Sigmoid colon (tissue), 7 donors: ENCODE measurements around the gene NCKAP5L. TPM values are rescaled to one million over a fixed set of nuclear protein-coding genes. Genes with fewer than 3 reads are reported as not detected.
A peak's percentile ranks its signal among the peaks of the same experiment; 100 is the strongest.

Source experiments
- DNase-seq: peaks from one replicate; pipeline ENCODE4 v3.0.0-alpha.2; 2019
- H3K27ac ChIP-seq, 4 donors: fragments of 200-600 bp; sonication (generic); one replicate each; pipeline ENCODE4 v1.5.1; 2016 to 2019; ENCODE audit warnings: mild to moderate bottlenecking in 1 of 4
- H3K27me3 ChIP-seq, 3 donors: fragments of 200-600 bp; sonication (generic); one replicate each; pipeline ENCODE4 v1.5.1; 2019; ENCODE audit warnings: mild to moderate bottlenecking in 1 of 3
- H3K36me3 ChIP-seq, 4 donors: fragments of 200-600 bp; sonication (generic); one replicate each; pipeline ENCODE4 v1.5.1; 2016 to 2019
- H3K4me1 ChIP-seq, 4 donors: fragments of 200-600 bp; sonication (generic); one replicate each; pipeline ENCODE4 v1.5.1; 2017 to 2019
- H3K4me3 ChIP-seq, 4 donors: fragments of 200-600 bp; sonication (generic); one replicate each; pipeline ENCODE4 v1.5.1; 2017 to 2019; ENCODE audit warnings: mild to moderate bottlenecking in 2 of 4, moderate library complexity in 1 of 4
- H3K9me3 ChIP-seq, 4 donors: fragments of 200-600 bp in 3 of 4; sonication (generic) in 3 of 4; one replicate each; pipeline versions ENCODE4 v1.5.1 to v1.6.1; 2013 to 2019
- EP300 ChIP-seq, 4 donors: sonication (generic); formaldehyde crosslinking; IDR thresholded peaks; one replicate each; pipeline ENCODE4 v1.6.1; 2017; ENCODE audit warnings: antibody characterized with exemption in 4 of 4
- POLR2A ChIP-seq, 2 donors: fragments of 450-650 bp; IDR thresholded peaks; one replicate each; pipeline ENCODE4 v1.6.1; 2016; ENCODE audit warnings: antibody characterized with exemption in 2 of 2, mild to moderate bottlenecking in 2 of 2, moderate library complexity in 2 of 2
- POLR2AphosphoS5 ChIP-seq, 4 donors: sonication (generic); formaldehyde crosslinking; IDR thresholded peaks; one replicate each; pipeline ENCODE4 v1.6.1; 2017; ENCODE audit warnings: antibody characterized with exemption in 4 of 4
- WGBS, 2 donors: extraction: QIAGEN DNeasy Blood & Tissue Kit; methylation state at CpG; one replicate each; pipeline ENCODE4 v1.1.7; 2013; 5-methylcytosine and 5-hydroxymethylcytosine counted together
- intact Hi-C: fragments of 100-400 bp; cut with DNase I; formaldehyde crosslinking; loops from one replicate; pipeline ENCODE4 v1.15.1; 2023
- polyA plus RNA-seq, 3 donors: library from polyadenylated mRNA; stranded (reverse); fragments of 200-250 nt; gene quantifications; one replicate each; pipeline ENCODE4 v1.2.3, GENCODE V29; 2013
- total RNA-seq, 4 donors: library from RNA; depleted of rRNA; stranded (reverse); fragments of >200 nt; gene quantifications; one replicate each; pipeline ENCODE4 v1.1.0, GENCODE V29; 2016
- TF ChIP-seq, protein P1 (sequence below), 4 experiments: fragments of 450-650 bp in 3 of 4; fragments of 200-600 bp in 1 of 4; IDR thresholded peaks; one replicate each; pipeline ENCODE4 v1.5.1; 2016 to 2019; ENCODE audit warnings: antibody characterized with exemption in 4 of 4, mild to moderate bottlenecking in 3 of 4, moderate library complexity in 2 of 4
- donor health status: healthy with polysubstance abuse.
- donor health status: Bipolar disorder and iron deficiency.
- donor health status: healthy.

Gene NCKAP5L
- total and polyA plus RNA-seq, 7 donors: 0.92 to 23.3 (median 10.0) TPM

DNA sequence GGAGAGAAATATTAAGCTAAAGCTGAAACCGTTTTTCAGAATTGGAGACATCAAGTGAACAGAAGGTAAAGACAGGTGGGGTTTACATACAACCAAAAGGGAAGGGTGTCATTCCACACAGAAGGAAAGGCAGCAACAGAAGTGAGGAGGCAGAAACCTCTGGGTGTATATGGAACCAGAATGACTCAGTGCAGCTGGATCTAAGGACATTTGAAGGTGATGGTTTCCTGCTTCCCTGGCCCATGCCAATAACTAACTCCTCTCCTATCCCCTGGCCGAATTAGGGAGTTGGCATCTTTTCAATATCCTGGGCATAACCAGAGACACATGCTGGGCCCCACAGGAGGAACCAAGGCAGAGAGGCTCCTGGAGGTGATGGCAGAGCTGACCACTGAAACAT, 8.4 kb downstream of the NCKAP5L start:
- TF ChIP-seq POLR2A (IDR thresholded peaks at IDR 0.05) (no peak), EP300 (IDR thresholded peaks at IDR 0.05) (no peak), POLR2AphosphoS5 (IDR thresholded peaks at IDR 0.05) (no peak)
- TF ChIP-seq, protein P1, sequence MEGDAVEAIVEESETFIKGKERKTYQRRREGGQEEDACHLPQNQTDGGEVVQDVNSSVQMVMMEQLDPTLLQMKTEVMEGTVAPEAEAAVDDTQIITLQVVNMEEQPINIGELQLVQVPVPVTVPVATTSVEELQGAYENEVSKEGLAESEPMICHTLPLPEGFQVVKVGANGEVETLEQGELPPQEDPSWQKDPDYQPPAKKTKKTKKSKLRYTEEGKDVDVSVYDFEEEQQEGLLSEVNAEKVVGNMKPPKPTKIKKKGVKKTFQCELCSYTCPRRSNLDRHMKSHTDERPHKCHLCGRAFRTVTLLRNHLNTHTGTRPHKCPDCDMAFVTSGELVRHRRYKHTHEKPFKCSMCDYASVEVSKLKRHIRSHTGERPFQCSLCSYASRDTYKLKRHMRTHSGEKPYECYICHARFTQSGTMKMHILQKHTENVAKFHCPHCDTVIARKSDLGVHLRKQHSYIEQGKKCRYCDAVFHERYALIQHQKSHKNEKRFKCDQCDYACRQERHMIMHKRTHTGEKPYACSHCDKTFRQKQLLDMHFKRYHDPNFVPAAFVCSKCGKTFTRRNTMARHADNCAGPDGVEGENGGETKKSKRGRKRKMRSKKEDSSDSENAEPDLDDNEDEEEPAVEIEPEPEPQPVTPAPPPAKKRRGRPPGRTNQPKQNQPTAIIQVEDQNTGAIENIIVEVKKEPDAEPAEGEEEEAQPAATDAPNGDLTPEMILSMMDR (IDR thresholded peaks at IDR 0.05): no peak
- H3K9me3 ChIP-seq: no peaks in the 10 kb centered on the region
- WGBS, 2 donors: 75 to 82% methylated on average over 2 of the region's 2 CpGs
- peaks cover 0 to 49% (median 33%) of the 10 kb centered on the region in 4 donors for H3K4me1 ChIP-seq
- no peak overlapping the region for H3K4me3 ChIP-seq
- H3K27me3 ChIP-seq: no peaks in the 10 kb centered on the region
- no peak overlapping the region for H3K27ac ChIP-seq
- DNase-seq: peak; percentile 47
- peaks cover 0 to 14% (median 0%) of the 10 kb centered on the region in 4 donors for H3K36me3 ChIP-seq
- intact Hi-C loops: no loop called here

DNA sequence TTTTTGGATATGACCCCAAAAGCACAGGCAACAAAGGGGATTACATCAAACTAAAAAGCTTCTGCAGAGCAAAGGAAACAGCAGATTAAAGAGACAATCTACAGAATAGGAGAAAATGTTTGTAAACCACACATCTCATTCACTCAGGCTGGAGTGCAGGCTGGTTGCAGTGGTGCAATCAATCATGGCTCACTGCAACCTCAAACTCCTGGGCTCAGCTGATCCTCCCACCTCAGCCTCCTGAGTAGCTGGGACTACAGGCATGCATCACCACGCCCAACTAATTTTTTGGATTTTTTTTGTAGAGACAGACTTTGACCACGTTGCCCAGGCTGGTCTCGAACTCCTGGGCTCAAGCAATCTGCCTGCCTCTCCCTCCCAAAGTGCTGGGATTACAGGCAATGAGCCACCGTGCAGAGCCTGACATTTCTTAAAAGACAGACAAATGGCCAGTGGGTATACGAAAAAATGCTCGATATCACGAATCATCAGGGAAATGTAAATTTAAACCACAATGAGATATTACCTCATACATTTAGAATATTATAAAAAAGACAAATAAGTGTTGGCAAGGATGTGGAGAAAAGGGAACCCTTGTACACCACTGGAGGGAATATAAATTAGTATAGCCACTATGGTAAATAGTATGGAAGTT, 9.8 kb downstream of the NCKAP5L start:
- peaks cover 0 to 14% (median 0%) of the 10 kb centered on the region in 4 donors for H3K36me3 ChIP-seq
- H3K9me3 ChIP-seq: no peaks in the 10 kb centered on the region
- TF ChIP-seq, protein P1 (IDR thresholded peaks at IDR 0.05): no peak
- TF ChIP-seq EP300 (IDR thresholded peaks at IDR 0.05) (no peak), POLR2A (IDR thresholded peaks at IDR 0.05) (no peak), POLR2AphosphoS5 (IDR thresholded peaks at IDR 0.05) (no peak)
- peaks cover 0 to 35% (median 21%) of the 10 kb centered on the region in 4 donors for H3K4me1 ChIP-seq
- DNase-seq: peak; percentile 3
- no peak overlapping the region for H3K27ac ChIP-seq
- WGBS, 2 donors: 81 to 84% methylated on average over 7 of the region's 7 CpGs
- no peak overlapping the region for H3K4me3 ChIP-seq
- intact Hi-C loops: no loop called here
- no peaks in the 10 kb centered on the region for H3K27me3 ChIP-seq

DNA sequence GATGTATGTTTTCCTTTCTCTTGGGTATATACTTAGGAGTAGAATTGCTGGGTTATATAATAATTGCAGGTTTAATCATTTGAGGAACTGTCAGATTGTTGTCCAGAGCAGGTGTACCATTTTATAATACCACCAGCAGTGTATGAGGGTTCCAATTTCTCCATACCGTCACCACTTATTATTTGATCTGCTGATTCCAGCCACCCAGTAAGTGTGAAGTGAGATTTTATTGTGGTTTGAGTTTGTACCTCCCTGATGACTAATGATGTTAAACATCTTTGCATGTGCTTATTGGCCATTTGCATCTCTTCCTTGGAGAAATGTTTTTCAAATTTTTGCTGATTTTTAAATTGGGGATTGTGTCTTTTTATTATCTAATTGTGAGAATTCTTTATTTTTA, 15.1 kb downstream of the NCKAP5L start:
- no peaks in the 10 kb centered on the region for H3K27me3 ChIP-seq
- peaks cover 0 to 37% (median 31%) of the 10 kb centered on the region in 4 donors for H3K4me1 ChIP-seq
- no peak for TF ChIP-seq POLR2A (IDR thresholded peaks at IDR 0.05)
- TF ChIP-seq EP300 (IDR thresholded peaks at IDR 0.05): no peak
- TF ChIP-seq, protein P1 (IDR thresholded peaks at IDR 0.05): no peak
- TF ChIP-seq POLR2AphosphoS5 (IDR thresholded peaks at IDR 0.05): no peak
- DNase-seq: no peak
- intact Hi-C loops: no loop called here
- no peaks in the 10 kb centered on the region for H3K9me3 ChIP-seq
- no peak overlapping the region for H3K27ac ChIP-seq
- H3K36me3 ChIP-seq: no peaks in the 10 kb centered on the region
- H3K4me3 ChIP-seq: no peak overlapping the region
- 24 to 64% methylated on average over 1 of the region's 1 CpG for WGBS, 2 donors

DNA sequence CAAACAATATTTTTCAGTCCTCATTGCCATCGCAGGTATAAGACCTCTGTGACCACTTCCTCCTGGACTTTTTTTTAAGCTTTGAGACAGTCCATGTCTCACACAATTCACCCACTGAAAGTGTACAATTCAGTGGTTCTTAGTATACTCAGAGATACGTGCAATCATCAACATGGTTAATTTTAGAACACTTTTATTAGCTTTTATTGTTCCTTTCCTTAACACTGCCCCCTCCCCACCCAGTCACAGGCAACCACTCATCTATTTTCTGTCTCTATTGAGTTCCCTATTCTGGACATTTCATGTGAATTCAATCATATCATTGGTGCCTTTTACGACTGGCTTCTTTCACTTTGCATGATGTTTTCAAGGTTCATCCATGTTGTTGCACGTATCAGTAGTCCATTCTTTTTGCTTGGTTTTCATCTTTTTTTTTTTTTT, 16.2 kb downstream of the NCKAP5L start:
- intact Hi-C loops: no loop called here
- TF ChIP-seq POLR2A (IDR thresholded peaks at IDR 0.05) (no peak), POLR2AphosphoS5 (IDR thresholded peaks at IDR 0.05) (no peak)
- no peak overlapping the region for H3K4me3 ChIP-seq
- no peak for DNase-seq
- no peaks in the 10 kb centered on the region for H3K36me3 ChIP-seq
- H3K4me1 ChIP-seq: peaks cover 0 to 38% (median 33%) of the 10 kb centered on the region in 4 donors
- no peak overlapping the region for H3K27ac ChIP-seq
- no peaks in the 10 kb centered on the region for H3K9me3 ChIP-seq
- H3K27me3 ChIP-seq: no peaks in the 10 kb centered on the region
- WGBS, 2 donors: 62 to 64% methylated on average over 4 of the region's 4 CpGs

DNA sequence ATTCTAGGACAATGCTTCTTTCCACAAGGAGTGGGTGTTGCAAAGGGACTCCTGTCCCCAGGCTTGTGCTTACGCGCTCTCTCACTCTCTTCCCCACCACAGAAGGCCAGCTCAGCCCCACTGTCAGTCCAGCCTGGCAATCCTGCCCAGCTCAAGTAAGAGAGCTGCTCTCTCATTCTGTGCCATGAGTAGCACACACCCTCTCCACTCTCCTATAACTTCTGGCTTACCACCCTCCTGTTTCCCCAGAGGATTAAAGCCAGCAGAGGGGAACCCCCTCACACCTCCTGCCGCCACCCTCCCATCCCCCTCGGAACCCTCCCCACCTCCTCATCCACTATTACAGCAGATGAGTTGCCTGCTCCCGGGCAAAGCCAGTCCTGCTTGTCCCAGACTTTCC, 17.1 kb downstream of the NCKAP5L start:
- peaks cover 0 to 42% (median 33%) of the 10 kb centered on the region in 4 donors for H3K4me1 ChIP-seq
- H3K27me3 ChIP-seq: no peaks in the 10 kb centered on the region
- no peak overlapping the region for H3K27ac ChIP-seq
- TF ChIP-seq, protein P1 (IDR thresholded peaks at IDR 0.05): no peak
- TF ChIP-seq POLR2AphosphoS5 (IDR thresholded peaks at IDR 0.05): no peak
- TF ChIP-seq POLR2A (IDR thresholded peaks at IDR 0.05): no peak
- no peak for TF ChIP-seq EP300 (IDR thresholded peaks at IDR 0.05)
- H3K36me3 ChIP-seq: peaks cover 0 to 3% (median 0%) of the 10 kb centered on the region in 4 donors
- H3K9me3 ChIP-seq: no peaks in the 10 kb centered on the region
- WGBS, 2 donors: 84 to 91% methylated on average over 5 of the region's 5 CpGs
- no peak overlapping the region for H3K4me3 ChIP-seq
- DNase-seq: no peak
- intact Hi-C loops: no loop called here
